H1 (cell line): Measurements from ENCODE around the gene HNRNPK. TPM values are rescaled to one million over a fixed set of nuclear protein-coding genes. Genes with fewer than 3 reads are reported as not detected.

Experiments used
- EP300 ChIP-seq, 2 experiments: IDR thresholded peaks; 1 replicate in 1 of 2; 2 replicates in 1 of 2; pipeline ENCODE4 v1.6.1; 2011 to 2012; ENCODE audit warnings: low read depth in 2 of 2, low read length in 2 of 2, mild to moderate bottlenecking in 2 of 2, borderline replicate concordance in 1 of 2, inconsistent platforms in 1 of 2, moderate library complexity in 1 of 2
- polyA plus RNA-seq, 7 experiments: library from polyadenylated mRNA; depleted of rRNA in 3 of 7; stranded (reverse) in 5 of 7; unstranded in 2 of 7; fragments of >200 nt in 5 of 7; fragments of 200-250 nt in 2 of 7; gene quantifications; 1 replicate in 5 of 7; 2 replicates in 1 of 7; 4 replicates in 1 of 7; pipeline versions ENCODE4 v1.2.1 to v1.2.3, GENCODE V29; 2011 to 2013; ENCODE audit warnings: missing spikeins in 2 of 7, mixed read lengths in 2 of 7
- total RNA-seq: library from RNA; stranded (reverse); fragmentation: NEBNext Ultra II Directional; extraction: Animal tissue kit (Norgen Biotek cat#: 25700); gene quantifications from 2 replicates; pipeline ENCODE4 v1.2.1, GENCODE V29; 2021

Gene HNRNPK
- total and polyA plus RNA-seq, 2 of the 8 experiments (the other 6 are each of a cell fraction or from before 2014, with no cell fraction given) = 414 to 887 TPM

DNA sequence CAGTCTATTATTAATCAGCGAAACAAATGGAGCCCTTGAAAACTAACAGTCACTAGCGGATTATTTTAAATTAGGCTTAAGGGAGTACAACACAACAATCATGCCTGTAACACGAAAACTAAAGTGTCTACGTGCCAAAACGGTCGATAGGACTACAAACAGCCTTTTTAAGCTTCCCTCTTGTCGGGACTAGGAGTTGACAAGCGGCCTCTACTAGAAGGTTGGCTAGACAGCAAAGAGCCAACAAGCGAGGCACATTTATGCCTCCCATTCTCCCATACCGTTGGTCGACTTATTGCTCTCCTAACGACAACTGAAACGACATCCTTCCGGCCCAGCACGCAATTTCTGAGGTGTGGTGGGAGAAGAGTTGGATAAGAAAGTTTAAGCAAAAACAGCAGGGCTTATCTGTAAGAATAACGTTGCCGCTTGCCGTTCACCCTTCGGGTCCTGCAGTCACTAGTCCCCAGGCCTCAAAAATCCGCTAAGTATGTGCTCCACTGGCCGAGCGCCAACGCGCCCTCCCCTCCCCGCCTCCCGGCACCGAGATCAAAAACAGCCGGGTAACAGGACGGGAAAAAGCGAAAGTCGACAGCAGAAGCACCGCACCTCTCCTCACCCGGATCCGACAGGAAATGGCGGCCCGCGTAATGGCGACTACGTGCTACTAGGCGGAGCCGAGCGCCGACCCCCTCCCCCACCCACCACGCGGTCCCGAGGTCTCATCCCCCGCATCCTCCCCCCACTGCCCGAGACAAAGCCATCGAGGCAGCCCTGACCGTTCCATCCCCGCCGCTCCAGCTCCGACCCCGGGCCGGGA lies 813 bp downstream of the HNRNPK start (continued):
- no peak for TF ChIP-seq EP300 (IDR thresholded peaks at IDR 0.05; ENCODE audit: borderline replicate concordance in 1 of 2, low read depth in 2 of 2, low read length in 2 of 2)
